CD4-positive, alpha-beta T cell (primary cell): Measurements from ENCODE around the gene EPHB1. TPM values are rescaled to one million over a fixed set of nuclear protein-coding genes. Genes with fewer than 3 reads are reported as not detected.

Experiments
- ATAC-seq: fragments of 200-7000 bp; cut with Tn5 transposase; one replicate; pipeline ENCODE4 v1.10.0; 2022; ENCODE audit warnings: mild to moderate bottlenecking; ENCODE audit not compliant: poor library complexity
- CTCF ChIA-PET: fragments of 350-600 bp; sonication (Branson Sonifier 250); formaldehyde crosslinking; loops from one replicate; lab custom pipeline; 2021; ENCODE audit warnings: antibody characterized with exemption, inconsistent platforms; lab: Charles Lee
- POLR2A ChIA-PET: fragments of 350-600 bp; sonication (Branson Sonifier 250); formaldehyde crosslinking; loops from one replicate; lab custom pipeline; 2021; ENCODE audit warnings: antibody characterized with exemption, inconsistent platforms; lab: Charles Lee
- DNase-seq, 14 experiments: peaks; one replicate each; pipeline ENCODE4 v3.0.0-alpha.2; 2013 to 2020; ENCODE audit warnings: mixed read lengths in 2 of 14
- H3K27ac ChIP-seq, 2 donors: one replicate each; pipeline versions ENCODE4 v1.5.1 to v1.7.0; 2013; ENCODE audit warnings: low read length in 2 of 2, low read depth in 1 of 2, mild to moderate bottlenecking in 1 of 2
- H3K27me3 ChIP-seq, 2 experiments: 1 replicate in 1 of 2; 2 replicates in 1 of 2; pipeline versions ENCODE4 v1.6.1 to v1.7.0; 2013; ENCODE audit warnings: low read length in 2 of 2, control low read depth in 1 of 2, mild to moderate bottlenecking in 1 of 2, moderate library complexity in 1 of 2; ENCODE audit not compliant: insufficient read depth in 2 of 2, control insufficient read depth in 1 of 2
- H3K36me3 ChIP-seq: one replicate; pipeline ENCODE4 v1.6.1; 2013; ENCODE audit warnings: low read length, control low read depth; ENCODE audit not compliant: insufficient read depth
- H3K4me1 ChIP-seq: one replicate; pipeline ENCODE4 v1.6.1; 2013; ENCODE audit warnings: low read length, control low read depth; ENCODE audit not compliant: insufficient read depth
- H3K4me3 ChIP-seq: one replicate; pipeline ENCODE4 v1.5.1; 2013; ENCODE audit warnings: mild to moderate bottlenecking, low read length, moderate library complexity
- H3K9me3 ChIP-seq, 2 experiments: 1 replicate in 1 of 2; 2 replicates in 1 of 2; pipeline versions ENCODE4 v1.6.1 to v1.7.0; 2013; ENCODE audit warnings: low read length in 2 of 2, mild to moderate bottlenecking in 2 of 2, control low read depth in 1 of 2, moderate library complexity in 1 of 2; ENCODE audit not compliant: control insufficient read depth in 1 of 2, insufficient read depth in 1 of 2
- H3K27ac Mint-ChIP-seq: one replicate; pipeline ENCODE4 v1.8.0; 2020; ENCODE audit warnings: mixed read lengths
- H3K27me3 Mint-ChIP-seq: one replicate; pipeline ENCODE4 v1.8.0; 2021; ENCODE audit warnings: mixed read lengths
- H3K36me3 Mint-ChIP-seq: one replicate; pipeline ENCODE4 v1.8.0; 2021; ENCODE audit warnings: low read depth, mixed read lengths
- H3K4me1 Mint-ChIP-seq: one replicate; pipeline ENCODE4 v1.8.0; 2021; ENCODE audit warnings: low read depth, mixed read lengths
- H3K4me3 Mint-ChIP-seq: one replicate; pipeline ENCODE4 v1.8.0; 2020; ENCODE audit warnings: mild to moderate bottlenecking, mixed read lengths
- H3K9me3 Mint-ChIP-seq: one replicate; pipeline ENCODE4 v1.8.0; 2020; ENCODE audit warnings: mixed read lengths
- CTCF ChIP-seq: fragments of 200-600 bp; IDR thresholded peaks from one replicate; pipeline ENCODE4 v1.8.0; 2022; ENCODE audit warnings: antibody characterized with exemption, mild to moderate bottlenecking
- intact Hi-C, 2 experiments: fragments of 100-400 bp; cut with DNase I in 1 of 2; cut with micrococcal nuclease in 1 of 2; formaldehyde crosslinking; loops; one replicate each; pipeline versions ENCODE4 v1.15.1 to v1.9.0; 2023 to 2025; cut with DNase I, micrococcal nuclease
- total RNA-seq, 174 experiments: library from RNA in 2 of 174; stranded (reverse) in 2 of 174; gene quantifications; one replicate each; pipeline ENCODE4 v1.2.3 and lab custom pipeline; 2021 to 2026

The EPHB1 gene
- total RNA-seq, 2 experiments from 2014 or later, result 0.08 to 0.49 TPM

GRCh38 chr3:135292162-135292561 lies 497.1 kb downstream of the EPHB1 start:
- Histone ChIP-seq H3K27ac (no peak overlapping the region), H3K27me3 (no peaks in the 10 kb centered on the region), H3K4me1 (no peaks in the 10 kb centered on the region), H3K36me3 (no peaks in the 10 kb centered on the region), H3K4me3 (no peak overlapping the region), H3K9me3 (peaks cover 5% of the 10 kb centered on the region in 2 experiments)
- Mint-ChIP-seq H3K9me3 (peaks cover 10% of the 10 kb centered on the region), H3K27me3 (peaks cover 4% of the 10 kb centered on the region), H3K36me3 (no peaks in the 10 kb centered on the region), H3K27ac (no peak overlapping the region), H3K4me1 (no peaks in the 10 kb centered on the region), H3K4me3 (no peak overlapping the region)
- POLR2A ChIA-PET, result no interaction called here
- no peak for ATAC-seq
- DNase-seq, result no peak
- CTCF ChIA-PET, result interaction anchor here (1.1 kb wide), 1 partner anchor 13 kb away, joined by 3 read pairs; no protein-coding TSS in a partner anchor
- TF ChIP-seq CTCF, result no peak
- intact Hi-C loops, result no loop called here

- intact Hi-C loops, result no loop called here
These were observed 506.6 kb downstream of the EPHB1 start for GRCh38 chr3:135301670-135302069.

GRCh38 chr3:135304378-135304777 lies 509.3 kb downstream of the EPHB1 start:
- CTCF ChIA-PET, result no interaction called here

More at GRCh38 chr3:135301670-135302069, 506.6 kb downstream of the EPHB1 start:
- CTCF ChIA-PET, result no interaction called here
- no peaks in the 10 kb centered on the region for H3K4me1 ChIP-seq
- no peak for TF ChIP-seq CTCF
- no peaks in the 10 kb centered on the region for H3K27me3 Mint-ChIP-seq
- no peaks in the 10 kb centered on the region for H3K27me3 ChIP-seq
- H3K27ac ChIP-seq, result no peak overlapping the region
- no peaks in the 10 kb centered on the region for H3K9me3 Mint-ChIP-seq
- H3K36me3 ChIP-seq, result no peaks in the 10 kb centered on the region
- H3K36me3 Mint-ChIP-seq, result no peaks in the 10 kb centered on the region
- DNase-seq, result no peak
- POLR2A ChIA-PET, result no interaction called here
- ATAC-seq, result no peak
- H3K27ac Mint-ChIP-seq, result no peak overlapping the region
- H3K9me3 ChIP-seq, result peaks cover 0 to 4% of the 10 kb centered on the region in 2 experiments
- H3K4me3 ChIP-seq, result no peak overlapping the region
- H3K4me1 Mint-ChIP-seq, result no peaks in the 10 kb centered on the region
- no peak overlapping the region for H3K4me3 Mint-ChIP-seq

More at GRCh38 chr3:135304378-135304777, 509.3 kb downstream of the EPHB1 start:
- Mint-ChIP-seq H3K4me1 (no peaks in the 10 kb centered on the region), H3K36me3 (no peaks in the 10 kb centered on the region), H3K27ac (no peak overlapping the region), H3K4me3 (no peak overlapping the region), H3K9me3 (no peaks in the 10 kb centered on the region), H3K27me3 (no peaks in the 10 kb centered on the region)
- TF ChIP-seq CTCF, result no peak
- Histone ChIP-seq H3K4me3 (no peak overlapping the region), H3K27ac (no peak overlapping the region), H3K9me3 (peaks cover 0 to 8% of the 10 kb centered on the region in 2 experiments), H3K4me1 (no peaks in the 10 kb centered on the region), H3K36me3 (no peaks in the 10 kb centered on the region), H3K27me3 (no peaks in the 10 kb centered on the region)
- no peak for DNase-seq
- POLR2A ChIA-PET, result no interaction called here
- intact Hi-C loops, result no loop called here
- ATAC-seq, result no peak

Other genes with a start within 250 kb of the EPHB1 start
- gene KY, start 144.2 kb upstream of the EPHB1 start, total RNA-seq, result not detected